Mesenteric fat pad (tissue), 1 donor: ENCODE results near the gene FLOT2. TPM values are rescaled to one million over a fixed set of nuclear protein-coding genes. Genes with fewer than 3 reads are reported as not detected.
"Not testable (repeated sequence)": the region's sequence is repeated elsewhere in the genome, so short reads cannot be mapped to it uniquely, and the experiment has no call there.

ENCODE experiments used
- DNase-seq: peaks from one replicate; pipeline ENCODE4 v3.0.0-alpha.2; 2020; ENCODE audit warnings: low spot score
- total RNA-seq: library from RNA; stranded (reverse); fragmentation: NEBNext Ultra II Directional; extraction: Animal tissue kit (Norgen Biotek cat#: 25700); gene quantifications from one replicate; pipeline ENCODE4 v1.2.1, GENCODE V29; 2021
- donor health status: DM: yes; HTN: yes; CAD: no.

FLOT2 gene
- total RNA-seq, 1 donor from 2014 or later: 126 TPM

DNA sequence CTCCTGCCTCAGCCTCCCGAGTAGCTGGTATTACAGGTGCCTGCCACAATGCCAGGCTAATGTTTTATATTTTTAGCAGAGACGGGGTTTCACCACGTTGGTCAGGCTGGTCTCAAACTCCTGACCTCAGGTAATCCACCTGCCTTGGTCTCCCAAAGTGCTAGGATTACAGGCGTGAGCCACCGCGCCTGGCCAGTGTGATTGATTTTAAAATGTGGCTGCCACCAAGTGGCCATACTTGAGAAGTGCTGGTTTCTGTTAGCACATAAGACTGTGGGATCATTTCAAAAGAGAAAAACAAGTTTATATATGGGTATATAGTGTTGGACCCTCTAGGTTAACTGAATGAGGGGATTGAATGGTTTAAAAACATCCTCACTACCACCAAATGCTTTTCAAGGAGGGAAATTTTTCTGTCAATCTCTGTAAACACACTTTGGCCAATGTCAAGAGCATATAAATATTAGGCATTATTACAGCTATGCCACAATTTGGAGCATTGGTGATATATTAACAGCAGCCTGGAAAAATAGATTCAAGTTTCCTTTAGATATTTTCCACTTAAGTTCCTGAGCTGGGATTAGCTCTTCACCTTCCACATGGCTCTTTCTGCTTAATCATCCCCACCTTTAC is 18.9 kb upstream of the FLOT2 start:
- DNase-seq: no peak

DNA sequence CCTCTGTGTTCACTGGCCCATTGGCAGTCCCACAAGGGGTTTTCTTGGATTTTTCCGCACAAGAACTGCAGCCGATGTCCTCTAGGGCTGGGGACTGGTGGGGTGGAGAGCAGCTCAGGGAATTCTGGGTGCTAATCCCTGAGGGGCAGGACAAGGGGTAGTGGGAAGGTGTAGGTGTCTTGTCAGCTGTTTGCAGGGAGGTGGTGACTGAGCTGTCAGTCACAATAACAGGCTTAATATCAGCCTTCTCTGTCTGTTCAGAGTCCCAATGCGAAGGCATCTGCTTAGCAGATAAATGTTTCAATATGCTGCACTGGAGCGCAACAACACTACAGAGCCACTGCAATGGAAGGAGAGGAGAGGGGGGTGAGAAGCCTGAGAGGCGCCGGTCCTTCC is 15.4 kb upstream of the FLOT2 start:
- no peak for DNase-seq

- no peak for DNase-seq
Observed at GRCh38 chr17:28912281-28912937, 14.9 kb upstream of the FLOT2 start.

GRCh38 chr17:28911411-28912045 is 14.0 kb upstream of the FLOT2 start:
- DNase-seq: no peak

- DNase-seq: no peak
Observed at GRCh38 chr17:28910534-28910933, 13.0 kb upstream of the FLOT2 start.

- DNase-seq: no peak
Observed at GRCh38 chr17:28908640-28909167, 11.2 kb upstream of the FLOT2 start.

GRCh38 chr17:28907709-28908475 is 10.4 kb upstream of the FLOT2 start:
- DNase-seq: no peak

- DNase-seq: no peak
Observed at GRCh38 chr17:28906706-28907438, 9.3 kb upstream of the FLOT2 start.

- no peak for DNase-seq
Observed at GRCh38 chr17:28906276-28906675, 8.7 kb upstream of the FLOT2 start.

- no peak for DNase-seq
Observed at GRCh38 chr17:28904800-28905199, 7.3 kb upstream of the FLOT2 start.

GRCh38 chr17:28903546-28903841 is 6.0 kb upstream of the FLOT2 start:
- not testable (repeated sequence) for DNase-seq

DNA sequence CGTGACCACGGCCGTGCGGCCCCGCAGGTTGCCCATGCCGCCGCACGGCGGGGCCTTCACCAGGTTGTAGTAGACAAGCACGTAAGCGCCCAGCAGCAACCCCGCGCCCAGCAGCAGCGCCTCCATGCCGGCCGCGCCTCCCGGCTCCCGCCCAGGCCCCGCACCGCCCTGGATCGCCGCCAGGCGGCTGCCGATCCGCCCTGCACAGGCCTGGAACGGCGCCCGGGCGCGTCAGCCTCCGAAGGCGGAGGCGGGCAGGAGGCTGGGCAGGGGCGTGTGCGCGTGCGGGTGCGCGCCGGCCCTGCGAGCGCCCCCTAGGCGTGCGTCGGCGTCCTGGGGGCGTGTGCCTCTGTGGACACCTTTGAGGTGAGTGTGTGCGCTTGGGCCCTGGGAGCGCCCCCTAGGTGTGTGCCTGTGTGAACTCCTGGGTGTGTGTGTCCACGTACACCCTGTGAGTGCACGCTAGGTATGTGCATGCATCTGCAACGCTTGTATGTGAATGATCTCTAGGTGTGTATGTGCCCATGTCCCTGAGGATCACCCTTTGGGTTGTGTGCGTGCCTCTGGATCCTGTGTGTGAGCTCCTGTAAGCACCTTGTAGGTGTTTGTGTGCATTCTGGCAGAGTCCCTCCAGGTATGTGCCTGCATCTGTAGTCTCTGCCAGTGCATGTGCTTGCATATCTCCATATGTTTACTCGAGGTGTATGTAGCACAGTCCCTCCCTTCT is 5.4 kb upstream of the FLOT2 start, which contains the start of gene DHRS13:
DHRS13 (minus strand) TSS at position 261 of the 727 bp plus-strand sequence; CDS start at position 126, 135 bp downstream.
- peak; percentile 97 for DNase-seq

DNA sequence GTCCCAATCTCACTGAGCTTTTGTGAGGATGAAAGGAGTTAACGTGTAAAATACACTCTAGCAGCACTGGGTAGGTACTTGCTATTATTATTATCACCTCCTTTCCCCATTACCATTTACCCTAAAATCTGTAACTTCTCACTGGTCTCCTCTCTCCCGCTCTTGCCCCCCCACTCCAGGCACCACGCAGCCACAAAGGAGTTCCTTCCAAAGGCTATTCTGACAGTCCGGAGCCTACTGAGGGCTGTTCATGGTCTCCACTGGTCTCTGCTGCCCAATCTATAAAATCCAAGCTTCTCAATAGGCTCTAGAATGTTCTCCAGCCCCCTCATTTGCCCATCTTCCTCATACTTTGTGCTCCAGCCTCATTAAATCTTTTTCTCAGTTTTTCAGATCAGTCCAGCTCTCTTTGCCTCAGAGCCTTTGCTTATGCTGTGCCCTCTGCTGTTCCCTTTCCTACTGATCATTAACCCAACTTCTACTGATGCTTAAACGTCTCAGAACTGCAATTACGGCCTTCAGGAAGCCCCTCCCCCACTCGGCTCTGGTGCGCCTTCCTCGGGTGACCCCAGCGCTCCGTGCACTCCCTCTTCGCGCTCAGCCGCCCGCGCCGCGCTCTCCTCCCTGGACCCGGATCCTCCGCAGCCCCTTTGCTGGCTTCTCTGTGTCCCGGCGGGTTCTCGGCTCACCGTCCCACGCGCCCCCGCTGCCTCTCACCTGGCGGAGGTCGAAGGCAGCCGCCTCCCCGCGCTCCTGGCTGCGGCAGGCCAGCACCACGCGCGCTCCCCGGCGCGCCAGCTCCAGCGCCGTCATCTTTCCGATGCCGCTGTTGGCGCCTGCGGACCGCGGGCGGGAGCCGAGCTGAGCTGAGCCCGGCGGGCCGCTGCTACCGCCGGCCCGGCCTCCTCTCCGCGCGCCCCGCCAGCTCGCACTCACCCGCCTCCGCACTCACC is 4.6 kb upstream of the FLOT2 start:
- DNase-seq: no peak

DNA sequence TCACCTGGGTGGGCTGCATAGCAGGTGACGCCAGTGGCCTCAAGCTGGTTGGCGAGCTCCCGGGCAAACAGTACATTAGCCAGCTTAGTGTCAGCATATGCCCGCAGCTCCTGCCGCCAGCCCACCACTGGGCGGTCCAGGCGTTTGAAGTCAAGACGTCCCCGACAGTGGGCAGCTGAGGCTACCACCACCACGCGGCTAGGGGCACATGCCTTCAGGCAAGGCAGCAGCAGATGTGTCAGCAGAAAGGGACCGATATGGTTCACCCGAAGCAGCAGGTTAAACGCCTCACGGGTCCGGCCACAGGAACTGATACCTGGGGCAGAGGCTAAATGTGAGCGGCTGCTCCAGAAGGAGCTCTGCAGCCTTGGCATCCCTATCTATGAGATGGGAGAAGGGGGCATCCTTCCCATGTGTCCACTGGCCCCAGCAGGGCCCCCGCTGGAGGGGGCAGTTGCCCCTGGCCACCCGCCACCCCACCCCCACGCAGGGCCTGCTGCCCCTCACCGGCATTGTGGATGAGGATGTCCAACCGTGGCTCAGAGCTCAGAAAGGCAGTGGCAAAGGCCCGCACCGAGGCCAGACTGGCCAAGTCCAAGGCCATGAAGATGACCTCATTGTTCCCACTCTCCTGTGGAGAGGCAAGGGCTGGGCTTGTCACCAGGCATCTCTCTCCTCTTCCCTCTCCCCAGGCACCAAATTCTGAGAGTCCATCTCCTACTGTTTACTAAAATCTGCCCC is 3.6 kb upstream of the FLOT2 start:
- no peak for DNase-seq

- no peak for DNase-seq
Observed at GRCh38 chr17:28899212-28899815, 1.8 kb upstream of the FLOT2 start.

- DNase-seq: no peak
Observed at GRCh38 chr17:28898527-28898955, 1.0 kb upstream of the FLOT2 start.

- DNase-seq: no peak
Observed at GRCh38 chr17:28897769-28898526, 415 bp upstream of the FLOT2 start.
